HG03354 (cell line): ENCODE data around the gene ZNF74.
A peak's percentile ranks its signal among the peaks of the same experiment; 100 is the strongest.
"Not testable (repeated sequence)": the region's sequence is repeated elsewhere in the genome, so short reads cannot be mapped to it uniquely, and the experiment has no call there.

Experiments used
- ATAC-seq: cut with Tn5 transposase; IDR thresholded peaks from one replicate; pipeline ENCODE4 v1.9.1; 2021; ENCODE audit warnings: mild to moderate bottlenecking; ENCODE audit not compliant: unreplicated experiment, poor library complexity, severe bottlenecking

The ZNF74 gene

GRCh38 chr22:20393705-20394476 is at the start of gene ZNF74:
TSS of gene ZNF74 (plus strand) at chr22:20394151. CDS start at chr22:20394629, 478 bp downstream.
- ATAC-seq = peak; percentile 78

- not testable (repeated sequence) for ATAC-seq
Observed at GRCh38 chr22:20346553-20346952, 47.4 kb upstream of the ZNF74 start.

GRCh38 chr22:20352536-20352935 is 41.4 kb upstream of the ZNF74 start:
- ATAC-seq = not testable (repeated sequence)

GRCh38 chr22:20354238-20354975 is 39.5 kb upstream of the ZNF74 start:
- ATAC-seq = no peak

- not testable (repeated sequence) for ATAC-seq
Observed at GRCh38 chr22:20355939-20356636, 37.9 kb upstream of the ZNF74 start.

- ATAC-seq = not testable (repeated sequence)
Observed at GRCh38 chr22:20356906-20357305, 37.0 kb upstream of the ZNF74 start.

- not testable (repeated sequence) for ATAC-seq
Observed at GRCh38 chr22:20357967-20358366, 36.0 kb upstream of the ZNF74 start.

- ATAC-seq = not testable (repeated sequence)
Observed at GRCh38 chr22:20358503-20359239, 35.3 kb upstream of the ZNF74 start.

- ATAC-seq = not testable (repeated sequence)
Observed at GRCh38 chr22:20360261-20360660, 33.7 kb upstream of the ZNF74 start.

- not testable (repeated sequence) for ATAC-seq
Observed at GRCh38 chr22:20360866-20361751, 32.8 kb upstream of the ZNF74 start.

- not testable (repeated sequence) for ATAC-seq
Observed at GRCh38 chr22:20361752-20362229, 32.2 kb upstream of the ZNF74 start.

- not testable (repeated sequence) for ATAC-seq
Observed at GRCh38 chr22:20362403-20362802, 31.5 kb upstream of the ZNF74 start.

GRCh38 chr22:20364335-20365260 is 29.4 kb upstream of the ZNF74 start:
- ATAC-seq = not testable (repeated sequence)

GRCh38 chr22:20366841-20367240 is 27.1 kb upstream of the ZNF74 start:
- ATAC-seq = not testable (repeated sequence)

GRCh38 chr22:20368875-20369274 is 25.1 kb upstream of the ZNF74 start:
- not testable (repeated sequence) for ATAC-seq

- ATAC-seq = not testable (repeated sequence)
Observed at GRCh38 chr22:20371687-20372086, 22.3 kb upstream of the ZNF74 start.

GRCh38 chr22:20372406-20372854 is 21.5 kb upstream of the ZNF74 start:
- ATAC-seq = not testable (repeated sequence)
